ENCODE results near the gene NRM. TPM values are rescaled to one million over a fixed set of nuclear protein-coding genes. Genes with fewer than 3 reads are reported as not detected.
A peak's percentile ranks its signal among the peaks of the same experiment; 100 is the strongest.

NRM gene
- total and polyA plus RNA-seq, 2 experiments from 2014 or later: 13.8 to 33.8 TPM

DNA sequence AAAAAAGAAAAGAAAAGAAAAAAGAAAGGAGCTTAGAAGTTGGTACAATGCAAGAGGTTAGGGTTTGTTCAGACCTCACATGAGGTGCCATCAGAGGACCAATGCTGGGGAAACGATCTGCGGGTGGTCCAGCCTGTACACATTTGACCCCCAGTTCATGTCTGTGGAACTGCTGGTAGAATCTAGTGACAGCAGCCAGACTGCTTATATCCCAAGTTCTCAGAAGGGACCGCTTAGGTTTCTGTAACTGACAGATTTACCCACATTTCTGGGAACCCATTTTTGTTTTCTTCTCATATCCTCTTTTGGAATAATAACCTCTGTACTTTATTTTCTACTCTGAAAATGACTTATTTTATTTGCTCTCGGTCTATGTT lies 9.0 kb downstream of the NRM start:
- H3K79me2 ChIP-seq (replicated peaks; ENCODE audit: insufficient read depth): peaks cover 22% of the 10 kb centered on the region

More for the DNA sequence above, 9.0 kb downstream of the NRM start:
- 0 out of 2 replicates have a peak, but pooled peaks cover 9% of the 10 kb centered on the region for H3F3A ChIP-seq (replicated peaks; ENCODE audit: low read depth)
- H3K9me2 ChIP-seq (ENCODE audit: insufficient read depth): no peaks in the 10 kb centered on the region
- no peaks in the 10 kb centered on the region; the same call in 1 of the 2 replicates for H4K20me1 ChIP-seq (replicated peaks; ENCODE audit: insufficient read depth)
- H3K4me2 ChIP-seq: peak overlapping the region; percentile 76
- Mint-ChIP-seq H3K36me3 (ENCODE audit: low read depth) (peaks cover 21% of the 10 kb centered on the region), H3K9me3 (no peaks in the 10 kb centered on the region; the same call in 2 of the 3 replicates), H3K4me3 (peak overlapping the region; percentile 63), H3K27me3 (ENCODE audit: insufficient read depth, low read depth, poor library complexity) (peaks cover 16% of the 10 kb centered on the region), H3K27ac (peak overlapping the region; percentile 39), H3K4me1 (peaks cover 57% of the 10 kb centered on the region)
- H3K36me3 ChIP-seq (ENCODE audit: insufficient read depth): no peaks in the 10 kb centered on the region
- TF ChIP-seq POLR2AphosphoS5 (IDR thresholded peaks at IDR 0.05; ENCODE audit: low read depth) (no peak), ZNF331 (CRISPR knock-in tag; IDR thresholded peaks at IDR 0.05; ENCODE audit: low read depth) (no peak), JUNB (IDR thresholded peaks at IDR 0.05; ENCODE audit: unreplicated experiment) (no peak), REST (IDR thresholded peaks at IDR 0.05; ENCODE audit: unreplicated experiment) (no peak), STAT1 (IDR thresholded peaks at IDR 0.05; ENCODE audit: unreplicated experiment) (no peak), EZH2phosphoT487 (IDR thresholded peaks at IDR 0.05; ENCODE audit: unreplicated experiment) (no peak), ZNF114 (CRISPR knock-in tag; IDR thresholded peaks at IDR 0.05) (no peak), EZH2 (IDR thresholded peaks at IDR 0.05; ENCODE audit: low read depth, unreplicated experiment) (no peak), ZNF462 (CRISPR knock-in tag; IDR thresholded peaks at IDR 0.05) (no peak), NANOG (IDR thresholded peaks at IDR 0.05; ENCODE audit: borderline replicate concordance) (no peak), CREB1 (CRISPR knock-in tag; IDR thresholded peaks at IDR 0.05; ENCODE audit: low read depth) (no peak)
- no peak overlapping the region for H3K4me3 ChIP-seq
- 0 out of 2 replicates have a peak, but pooled peaks cover 5% of the 10 kb centered on the region for H3K27me3 ChIP-seq (ENCODE audit: insufficient read depth)
- DNase-seq (ENCODE audit: low spot score): no peak
- no peak for ATAC-seq
- peaks cover 45% of the 10 kb centered on the region for H3K4me1 ChIP-seq (ENCODE audit: insufficient read depth)
- no peak overlapping the region for H2AFZ ChIP-seq
- no peak overlapping the region; the same call in 1 of the 2 replicates for H3K27ac ChIP-seq (ENCODE audit: low read depth)
